HG03558 (cell line): ENCODE data around the gene HS3ST5.
"Not testable (repeated sequence)": the region's sequence is repeated elsewhere in the genome, so short reads cannot be mapped to it uniquely, and the experiment has no call there.

Source experiments
- ATAC-seq: cut with Tn5 transposase; IDR thresholded peaks from one replicate; pipeline ENCODE4 v1.9.1; 2021; ENCODE audit warnings: moderate number of reproducible peaks; ENCODE audit not compliant: unreplicated experiment; ENCODE audit errors: extremely low read depth

Gene HS3ST5

DNA sequence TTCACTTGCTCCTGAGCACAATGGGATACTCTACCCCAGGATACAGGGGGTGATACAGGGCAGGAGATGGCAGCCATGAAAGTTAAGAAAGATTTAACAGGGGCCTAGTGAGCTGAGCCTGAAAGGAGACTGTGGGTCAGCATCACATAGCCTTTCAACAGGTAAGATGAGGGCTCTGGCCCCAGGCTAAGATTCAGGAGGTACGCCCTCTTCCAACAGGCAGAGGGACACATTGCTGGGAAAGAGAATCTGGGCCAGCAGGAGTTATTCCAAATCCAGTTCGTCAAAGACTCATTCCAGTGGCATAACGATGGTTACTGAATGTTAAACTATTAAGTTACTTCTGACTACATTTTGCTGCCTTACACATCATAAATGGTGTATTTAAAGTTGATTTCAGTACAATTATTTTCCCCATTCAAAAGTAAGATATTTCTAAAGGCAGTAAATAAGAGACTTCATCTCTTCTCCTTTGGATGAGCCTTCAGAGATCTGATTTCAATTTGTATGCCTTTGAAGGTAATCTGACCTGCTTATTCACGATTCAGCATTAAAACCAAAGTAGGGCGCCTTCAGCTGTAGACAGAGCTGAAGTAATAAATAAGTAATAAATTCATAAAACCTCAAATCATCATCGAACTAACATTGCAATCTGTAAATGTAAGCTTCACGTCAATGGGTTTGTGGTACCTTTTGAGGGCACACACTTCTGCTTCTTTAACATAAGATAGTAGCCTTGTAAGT is 62.4 kb downstream of the HS3ST5 start:
- ATAC-seq = no peak

DNA sequence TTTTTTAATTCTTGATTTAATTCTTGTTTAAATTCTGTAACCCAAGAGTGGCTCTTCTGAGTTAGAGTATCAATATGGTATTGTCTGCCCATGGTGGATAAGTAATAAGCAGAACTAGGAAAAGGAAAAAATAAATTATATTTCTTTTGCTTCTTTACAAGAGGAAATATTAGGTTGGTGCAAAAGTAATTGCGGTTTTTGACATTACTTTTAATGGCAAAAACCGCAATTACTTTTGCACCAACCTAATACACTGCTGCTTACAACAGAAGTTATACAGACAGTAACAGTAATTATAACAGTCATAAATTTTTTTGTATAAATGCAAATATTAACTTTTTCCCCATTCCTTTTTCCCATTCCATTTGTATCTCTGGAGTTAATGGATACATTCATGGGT is 65.6 kb downstream of the HS3ST5 start:
- no peak for ATAC-seq

DNA sequence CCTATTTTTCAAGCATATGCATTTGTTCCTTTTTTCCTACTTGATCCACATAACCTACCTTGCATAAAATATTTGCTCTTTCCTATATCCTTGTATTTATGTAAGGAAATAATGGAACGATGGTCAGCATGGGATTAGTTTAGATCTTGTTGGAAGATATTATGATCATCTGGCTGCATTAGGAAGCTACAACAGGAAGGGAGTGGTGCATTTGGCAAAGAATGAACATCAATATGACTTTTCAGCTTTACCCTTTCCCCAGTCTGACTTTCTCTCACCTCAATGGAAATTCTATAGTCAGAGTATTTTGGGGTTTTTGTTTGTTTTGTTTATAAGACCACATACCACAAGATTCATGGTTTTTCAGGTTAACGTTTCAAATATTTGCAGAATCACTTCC is 66.0 kb downstream of the HS3ST5 start:
- ATAC-seq = no peak

DNA sequence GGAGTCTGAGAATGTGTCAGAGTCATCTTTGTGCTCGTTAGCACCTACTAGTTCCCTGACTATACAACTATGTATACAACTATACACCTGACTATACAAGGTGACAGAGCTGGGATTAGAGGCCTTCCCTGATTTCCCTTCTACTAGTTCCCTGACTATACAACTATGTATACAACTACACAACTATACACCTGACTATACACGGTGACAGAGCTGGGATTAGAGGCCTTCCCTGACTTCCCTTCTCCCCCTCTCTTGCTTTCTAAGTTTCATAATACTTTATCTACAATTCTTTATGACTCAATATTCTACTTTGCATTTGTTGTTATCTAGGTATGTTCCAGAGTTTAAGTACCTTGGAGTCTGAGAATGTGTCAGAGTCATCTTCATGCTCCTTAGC is 68.0 kb downstream of the HS3ST5 start:
- no peak for ATAC-seq

DNA sequence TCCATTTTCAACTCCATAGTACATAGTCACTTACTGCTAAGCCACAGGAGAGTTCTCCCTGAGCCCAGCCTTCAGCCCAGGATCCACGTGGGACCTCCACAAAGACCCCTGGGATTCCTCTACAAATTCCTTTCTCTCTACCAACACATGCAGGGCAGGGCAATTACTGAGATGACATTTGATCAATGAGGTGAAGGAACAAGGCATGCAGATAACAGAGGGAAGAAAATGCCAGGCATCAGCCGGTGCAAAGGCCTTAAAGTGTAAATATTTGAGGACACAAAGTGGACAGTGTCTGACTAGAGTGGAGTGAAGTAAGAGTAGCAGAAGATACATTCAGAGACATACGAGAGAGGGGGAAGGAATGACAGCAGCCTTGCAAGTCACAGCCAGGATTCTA is 70.2 kb downstream of the HS3ST5 start:
- no peak for ATAC-seq

DNA sequence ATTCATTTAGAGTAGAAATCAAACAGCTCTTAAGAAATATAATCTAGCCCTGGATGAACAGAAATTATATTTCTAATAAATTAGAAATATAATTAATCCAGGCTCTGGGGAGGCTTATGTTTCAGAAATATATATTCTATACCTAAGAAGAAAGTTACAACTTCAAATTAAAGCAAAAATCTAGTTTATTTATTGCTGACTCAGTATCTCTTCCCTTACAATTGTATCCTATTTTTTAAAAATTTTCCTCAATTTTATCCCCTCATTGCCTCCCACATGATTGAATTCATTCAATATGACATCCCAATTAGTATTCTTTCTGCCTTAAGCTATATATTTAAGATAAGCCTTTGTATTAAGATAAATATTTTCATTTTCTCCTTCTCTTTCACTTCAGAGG is 71.4 kb downstream of the HS3ST5 start:
- no peak for ATAC-seq

DNA sequence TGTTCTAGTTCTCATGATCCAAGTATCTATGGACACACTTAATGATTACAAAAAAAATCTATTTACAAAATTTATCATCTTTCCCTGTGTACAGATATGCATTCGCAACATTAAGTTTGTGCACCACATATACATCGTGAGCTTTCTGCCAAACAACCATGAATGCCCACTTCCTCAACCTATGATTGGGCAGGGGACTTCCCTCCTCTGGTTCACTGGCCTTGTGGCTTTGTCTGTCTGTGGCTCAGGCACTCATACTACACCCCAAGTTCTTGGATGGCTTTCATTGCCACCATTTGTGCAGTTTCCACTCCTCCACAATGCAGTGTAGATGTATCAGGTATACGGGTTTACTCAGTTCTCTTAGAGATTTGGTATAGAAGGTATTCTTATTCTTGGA is 74.9 kb downstream of the HS3ST5 start:
- no peak for ATAC-seq

DNA sequence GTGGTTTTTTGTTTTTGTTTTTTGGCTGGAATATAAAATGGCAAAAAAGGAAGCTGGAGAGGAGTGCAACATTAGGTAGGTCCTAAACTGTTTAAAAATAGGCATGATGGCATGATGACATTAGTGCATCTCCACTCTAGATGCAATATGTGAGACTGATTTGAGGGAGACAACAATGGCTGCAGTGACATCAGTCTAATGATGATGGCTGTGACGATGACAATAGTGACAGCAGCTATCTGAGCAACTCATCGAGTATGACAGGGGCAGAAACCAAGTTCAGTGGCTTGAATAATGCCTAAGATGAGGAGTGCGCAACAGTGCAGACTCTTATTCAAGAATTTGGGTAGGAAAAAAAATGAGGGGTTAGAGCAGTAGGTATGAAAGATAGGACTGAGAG is 82.0 kb downstream of the HS3ST5 start:
- ATAC-seq = no peak

DNA sequence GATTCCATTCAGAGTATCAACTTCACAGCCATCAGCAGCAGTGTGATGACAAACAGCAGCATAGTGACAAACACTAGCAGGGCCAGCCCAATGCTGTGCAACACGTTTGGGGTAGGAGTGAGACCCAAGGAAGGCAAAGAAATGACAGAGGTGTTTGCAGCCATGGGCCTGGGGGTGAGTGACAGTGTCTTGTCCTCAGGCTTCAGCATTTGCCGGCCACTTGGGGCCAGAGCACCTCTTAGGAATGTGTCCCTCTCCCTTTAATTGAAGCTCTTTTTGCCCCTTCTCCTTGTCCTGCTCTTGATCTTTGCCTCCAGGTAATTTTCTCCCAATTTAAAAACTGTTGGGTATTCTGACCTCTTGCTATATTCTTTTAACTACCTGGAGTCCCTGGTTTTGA is 84.4 kb downstream of the HS3ST5 start:
- ATAC-seq = no peak

DNA sequence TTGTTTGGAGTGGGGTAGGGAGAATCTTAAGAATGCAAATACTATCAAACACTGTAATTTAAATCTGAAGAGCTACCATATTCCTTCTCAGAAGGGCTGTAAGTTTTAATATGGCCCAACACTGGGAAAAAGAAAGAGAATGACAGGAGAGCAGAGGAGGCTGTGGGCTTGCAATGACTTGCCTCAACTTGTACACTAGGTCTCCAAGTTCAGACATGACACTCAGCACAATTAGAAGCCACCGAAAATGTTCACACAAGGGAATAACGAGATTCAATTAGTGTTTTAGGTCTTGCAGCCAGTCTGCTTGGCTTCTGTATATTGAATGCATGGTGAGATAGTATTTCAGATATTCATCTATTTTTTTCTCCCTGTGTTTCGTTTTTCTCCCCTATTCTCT is 89.4 kb downstream of the HS3ST5 start:
- ATAC-seq = no peak

DNA sequence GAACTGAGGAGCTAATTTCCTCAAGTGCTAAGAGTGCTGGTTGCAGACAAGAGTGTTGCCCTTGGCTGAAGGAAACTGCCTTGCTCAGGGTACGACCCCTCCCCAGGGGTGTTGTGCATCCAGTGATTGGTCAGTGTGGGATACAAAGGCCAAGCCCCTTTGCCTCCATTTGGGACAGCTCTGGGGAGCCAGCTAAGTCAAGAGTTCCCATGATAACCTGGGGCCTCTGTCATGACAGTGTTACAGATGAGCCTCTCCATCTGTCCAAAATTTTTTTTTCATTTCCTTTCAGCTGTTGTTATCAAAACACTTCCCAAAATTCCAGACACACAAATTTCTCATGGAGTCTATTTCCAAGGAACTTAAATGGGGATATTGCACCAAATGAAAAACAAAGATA is 93.3 kb downstream of the HS3ST5 start:
- no peak for ATAC-seq

DNA sequence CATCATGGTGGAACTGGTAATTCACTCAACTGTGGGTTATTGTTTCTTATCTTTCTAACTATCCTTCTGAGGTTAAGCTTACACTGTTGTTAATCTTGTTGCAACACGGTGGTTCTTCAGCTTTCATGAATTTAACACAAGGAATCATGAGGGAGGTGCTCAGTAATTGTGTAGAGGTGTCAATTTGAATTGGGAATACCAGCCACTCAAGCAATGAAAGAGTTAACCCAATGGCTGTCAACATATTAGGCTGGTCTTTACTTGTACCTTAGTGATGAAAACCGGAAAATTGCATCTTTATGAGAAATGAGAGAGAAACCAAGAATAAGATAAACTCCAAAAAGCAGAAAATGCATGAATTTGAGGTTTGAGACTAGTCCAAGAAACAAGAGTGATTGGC is 95.7 kb downstream of the HS3ST5 start:
- ATAC-seq = no peak

DNA sequence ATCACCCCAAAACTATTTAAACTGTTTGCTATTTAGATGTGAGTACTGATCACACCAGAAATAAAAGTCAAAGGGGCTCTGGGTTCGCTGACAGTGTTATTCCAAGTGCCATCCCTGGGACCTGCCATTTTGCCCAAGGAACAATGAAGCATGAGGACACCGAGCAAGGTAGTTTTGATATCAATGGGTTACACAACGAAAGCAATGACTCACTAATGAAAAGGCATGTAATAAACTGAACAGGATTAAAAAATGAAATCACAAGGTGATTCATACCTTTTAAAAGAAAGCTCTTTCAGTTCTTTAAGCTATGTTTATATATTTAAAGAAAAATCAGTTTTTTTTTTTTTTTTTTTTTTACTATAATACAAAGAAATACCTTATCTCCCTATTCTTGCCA is 102.0 kb downstream of the HS3ST5 start:
- ATAC-seq = no peak

DNA sequence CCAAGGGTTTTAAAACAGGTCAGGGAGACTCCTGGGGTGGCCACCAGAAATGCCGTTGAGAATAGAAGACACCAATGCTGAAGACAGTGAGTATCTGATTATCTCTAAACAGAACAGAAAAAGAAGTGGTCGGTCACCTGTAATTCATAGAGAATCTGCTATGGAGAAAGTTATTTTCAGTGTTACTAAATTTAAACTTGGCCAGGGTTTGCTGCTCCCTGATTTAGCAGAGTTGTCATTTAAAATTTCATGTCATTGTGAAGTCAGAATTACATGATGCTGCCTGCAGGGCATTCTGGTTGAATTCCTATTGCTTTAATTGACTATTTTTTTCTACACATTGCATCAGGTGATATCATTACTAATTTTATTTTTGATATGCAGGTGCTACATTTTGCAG is 114.1 kb downstream of the HS3ST5 start:
- ATAC-seq = no peak

DNA sequence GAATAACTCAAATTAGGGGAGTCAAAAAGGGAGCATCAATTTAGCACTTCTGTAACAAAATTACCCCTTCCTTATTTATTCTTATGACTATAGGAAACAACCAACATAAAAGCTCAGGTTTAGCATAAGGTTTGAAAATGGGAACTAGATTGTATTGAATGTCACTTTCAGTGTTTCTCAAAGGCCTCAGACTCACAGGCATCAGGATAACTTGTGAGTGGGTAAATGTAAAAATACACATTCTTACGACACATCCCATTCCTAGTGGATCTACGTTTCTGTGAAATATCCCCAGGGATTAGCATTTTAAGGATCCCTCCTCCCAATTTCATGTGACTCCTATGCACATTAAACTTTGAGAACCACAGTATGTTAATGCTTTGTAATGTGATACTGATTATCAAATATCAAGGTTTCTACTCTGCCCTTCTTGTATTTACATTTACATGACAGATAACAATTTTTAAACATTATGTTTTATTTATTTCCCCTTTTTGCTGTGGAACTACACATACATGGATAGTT is 114.8 kb downstream of the HS3ST5 start:
- no peak for ATAC-seq

DNA sequence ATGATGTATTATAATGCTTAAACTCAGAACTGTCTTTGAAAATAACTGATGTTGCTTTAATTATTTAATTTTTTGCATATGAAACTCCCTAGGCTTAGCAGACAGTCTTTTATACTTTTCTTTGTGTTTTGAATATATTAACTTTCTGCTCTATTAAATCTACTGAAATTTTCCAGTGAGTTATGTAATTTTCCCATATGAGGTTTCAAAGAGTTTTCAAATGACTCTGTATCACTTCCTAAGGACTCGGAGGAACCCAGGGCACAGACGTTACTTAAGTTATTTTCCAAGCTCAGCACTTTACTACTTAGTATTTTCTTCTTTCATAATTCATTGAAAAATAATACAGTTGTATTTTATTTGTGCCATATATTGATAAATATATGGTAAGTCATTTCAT is 122.6 kb downstream of the HS3ST5 start:
- no peak for ATAC-seq

DNA sequence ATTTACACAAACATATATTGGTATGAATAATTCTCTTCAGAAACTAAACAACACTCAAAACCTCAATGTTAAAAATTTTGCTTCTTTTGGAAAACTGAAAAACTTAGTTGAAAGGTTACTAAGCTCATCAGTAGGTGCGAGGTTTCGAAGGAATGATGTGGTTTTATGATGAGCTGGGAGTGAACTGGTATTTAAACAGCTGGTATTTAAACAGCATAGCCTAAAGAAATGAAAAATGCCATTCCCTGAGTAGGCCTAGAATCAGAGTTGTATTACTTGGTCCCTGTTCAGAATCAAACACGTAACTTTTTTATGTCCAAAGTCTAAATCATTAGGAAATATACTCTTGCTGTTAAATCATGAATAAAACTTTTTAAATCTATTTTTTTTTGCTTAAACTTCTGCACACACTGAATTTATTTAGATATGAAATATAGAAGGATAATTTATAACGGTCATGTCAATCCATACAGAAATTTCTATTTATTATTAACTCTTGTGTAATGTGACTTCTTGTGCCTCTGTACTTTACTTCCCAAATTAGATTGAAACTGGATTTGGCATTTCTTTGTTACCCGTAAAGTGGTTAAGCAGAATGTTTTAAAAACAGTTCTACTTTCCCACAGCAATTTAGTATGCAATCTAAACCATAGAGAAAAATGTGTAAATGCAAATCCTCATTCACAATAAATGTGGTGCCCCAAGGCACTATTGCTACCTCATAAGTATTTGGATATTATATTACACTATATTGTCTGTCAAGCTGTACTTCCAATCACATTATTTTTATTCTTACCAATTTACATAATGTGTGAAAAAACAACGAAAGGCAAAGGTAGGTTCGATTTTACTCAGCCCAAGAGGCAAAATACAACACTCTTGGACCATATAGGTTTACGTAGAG is 124.1 kb downstream of the HS3ST5 start:
- no peak for ATAC-seq

DNA sequence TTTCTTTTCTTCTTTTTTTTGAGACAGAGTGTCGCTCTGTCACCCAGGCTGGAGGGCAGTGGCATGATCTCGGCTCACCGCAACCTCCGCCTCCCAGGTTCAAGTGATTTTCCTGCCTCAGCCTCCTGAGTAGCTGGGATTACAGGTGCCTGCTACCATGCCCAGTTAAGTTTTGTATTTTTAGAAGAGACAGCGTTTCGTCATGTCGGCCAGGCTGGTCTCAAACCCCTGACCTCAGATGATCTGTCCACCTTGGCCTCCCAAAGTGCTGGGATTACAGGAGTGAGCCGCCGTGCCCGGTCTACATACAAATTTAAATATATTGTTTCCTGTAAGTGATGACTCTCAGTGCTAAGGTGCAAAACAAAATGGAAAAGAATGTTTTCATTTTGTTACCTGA is 124.8 kb downstream of the HS3ST5 start:
- not testable (repeated sequence) for ATAC-seq

DNA sequence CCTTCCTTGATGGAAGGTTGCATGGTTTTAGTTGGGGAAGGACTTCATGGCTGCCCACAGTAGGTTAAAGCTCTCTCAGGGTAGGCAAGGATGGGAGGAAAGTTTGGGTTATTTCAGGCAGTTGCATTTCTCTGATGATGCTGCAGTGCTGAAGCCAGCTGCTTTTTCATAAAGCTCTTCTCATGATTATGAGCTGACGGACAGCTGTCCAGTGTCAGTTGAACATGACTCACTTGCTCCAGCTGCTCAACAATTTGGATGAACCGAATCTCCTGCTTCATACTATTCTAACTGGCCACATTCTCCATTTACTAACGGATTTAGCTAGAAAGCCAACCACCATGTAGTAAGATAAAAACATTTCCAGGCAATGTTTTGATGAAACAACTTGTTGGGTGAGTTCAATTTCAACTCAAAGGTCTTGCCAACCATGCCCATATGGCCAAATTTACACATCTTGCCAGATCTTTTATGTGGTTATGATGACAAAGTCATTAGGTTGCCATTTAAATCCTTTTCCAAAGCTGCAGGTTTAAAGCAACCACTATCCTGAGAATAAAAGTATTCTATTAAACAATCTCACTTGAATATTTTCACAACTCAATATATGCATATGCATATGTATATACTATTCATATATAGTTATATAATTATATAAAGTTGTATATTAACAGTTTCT is 125.9 kb downstream of the HS3ST5 start:
- ATAC-seq = no peak

DNA sequence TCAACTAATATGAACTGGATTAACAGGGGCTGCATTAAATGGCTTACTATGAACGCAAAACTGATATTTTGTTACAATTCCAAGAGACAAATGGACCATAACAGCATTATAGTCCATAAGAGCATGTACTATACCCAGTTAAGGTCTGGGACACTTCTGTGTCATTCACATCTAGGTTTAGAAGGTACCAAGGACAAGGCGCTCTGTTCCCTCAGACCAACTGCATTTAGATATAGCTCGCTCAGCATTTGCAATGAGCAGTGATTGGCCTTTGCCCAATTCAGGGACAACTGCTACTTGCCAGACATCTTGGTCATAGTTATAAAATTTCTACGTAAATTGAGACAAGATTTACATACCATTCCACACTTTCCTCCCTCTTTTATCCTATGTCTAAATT is 132.4 kb downstream of the HS3ST5 start:
- ATAC-seq = no peak

DNA sequence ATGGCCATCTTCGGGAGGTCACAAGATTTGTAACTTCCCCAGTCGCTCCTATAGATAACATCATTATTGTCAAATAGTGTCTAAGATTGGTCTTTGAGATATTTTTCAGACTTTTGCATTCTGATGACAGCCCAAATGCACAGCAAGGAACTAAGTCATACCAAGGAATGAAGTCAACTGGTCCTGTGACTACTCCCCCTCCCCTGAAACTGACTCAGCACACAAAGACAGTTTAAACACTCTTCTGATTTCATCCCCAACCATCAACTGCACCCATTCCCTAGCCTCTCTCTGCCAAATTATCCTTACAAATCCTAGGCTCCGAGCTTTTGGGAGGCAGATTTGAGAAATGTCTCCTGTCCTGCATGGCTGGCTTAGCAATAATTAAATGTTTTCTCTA is 139.4 kb downstream of the HS3ST5 start:
- ATAC-seq = no peak
